HL-60 (cell line): Measurements from ENCODE around the gene MAN2B1.
A peak's percentile ranks its signal among the peaks of the same experiment; 100 is the strongest.

Source experiments
- GABPA ChIP-seq: IDR thresholded peaks from 2 replicates; pipeline ENCODE4 v1.6.1; 2012; ENCODE audit warnings: low read depth
- POLR2AphosphoS5 ChIP-seq: IDR thresholded peaks from 2 replicates; pipeline ENCODE4 v1.6.1; 2012; ENCODE audit warnings: low read depth
- SPI1 ChIP-seq: IDR thresholded peaks from 2 replicates; pipeline ENCODE4 v1.6.1; 2012; ENCODE audit warnings: low read depth, mild to moderate bottlenecking, borderline replicate concordance
- TF ChIP-seq, protein P1 (sequence below): IDR thresholded peaks from one replicate; pipeline ENCODE4 v1.5.1; 2011; ENCODE audit warnings: low read length, control low read depth, inconsistent platforms; ENCODE audit not compliant: insufficient read depth
- TF ChIP-seq, protein P2 (sequence below): IDR thresholded peaks from 2 replicates; pipeline ENCODE4 v1.6.1; 2012; ENCODE audit warnings: low read depth; ENCODE audit not compliant: insufficient replicate concordance

DNA sequence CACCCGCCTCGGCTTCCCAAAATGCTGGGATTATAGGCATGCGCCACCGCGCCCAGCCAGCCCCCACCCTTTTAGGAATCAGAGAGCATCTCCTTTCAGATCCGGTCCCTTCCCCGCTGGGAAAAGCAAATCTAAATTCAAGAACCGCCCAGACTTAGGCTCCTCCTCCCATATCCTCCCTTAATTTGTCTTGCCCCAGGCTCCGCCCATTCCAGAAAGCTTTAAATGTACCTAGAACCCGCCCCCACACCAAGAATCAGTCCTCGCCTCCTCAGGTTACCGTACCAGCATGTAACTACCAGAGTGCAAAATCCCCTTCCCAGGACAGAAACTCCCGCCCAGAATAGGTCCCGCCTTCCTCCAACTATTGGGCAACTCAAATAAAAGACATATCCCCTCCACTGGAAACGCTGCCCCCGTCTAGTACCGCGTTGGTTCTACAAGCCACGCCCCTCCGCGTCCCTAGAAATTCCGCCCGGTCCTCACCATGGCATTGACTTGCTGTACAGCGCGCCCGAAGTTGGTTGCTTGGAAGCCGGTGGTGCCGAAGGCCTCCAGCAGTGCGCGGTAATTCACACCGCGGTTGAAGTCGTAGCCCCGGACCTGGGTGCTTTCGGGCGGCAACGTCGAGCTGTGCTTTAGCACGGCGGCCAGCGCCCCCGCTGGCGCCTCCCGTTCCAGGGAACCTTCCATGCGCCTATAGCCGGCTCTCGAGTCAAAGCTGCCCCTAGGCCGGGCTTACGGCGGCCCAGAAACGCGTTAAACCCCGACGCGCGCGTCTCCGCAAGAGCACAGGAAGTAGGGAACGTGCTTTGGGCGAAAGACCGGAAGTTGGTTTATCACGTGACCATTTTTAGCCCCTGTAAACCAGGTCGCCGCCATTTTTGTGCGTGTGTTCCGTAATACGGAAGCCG is 14.8 kb upstream of the MAN2B1 start, which contains the start of gene DHPS:
- TF ChIP-seq, protein P1, sequence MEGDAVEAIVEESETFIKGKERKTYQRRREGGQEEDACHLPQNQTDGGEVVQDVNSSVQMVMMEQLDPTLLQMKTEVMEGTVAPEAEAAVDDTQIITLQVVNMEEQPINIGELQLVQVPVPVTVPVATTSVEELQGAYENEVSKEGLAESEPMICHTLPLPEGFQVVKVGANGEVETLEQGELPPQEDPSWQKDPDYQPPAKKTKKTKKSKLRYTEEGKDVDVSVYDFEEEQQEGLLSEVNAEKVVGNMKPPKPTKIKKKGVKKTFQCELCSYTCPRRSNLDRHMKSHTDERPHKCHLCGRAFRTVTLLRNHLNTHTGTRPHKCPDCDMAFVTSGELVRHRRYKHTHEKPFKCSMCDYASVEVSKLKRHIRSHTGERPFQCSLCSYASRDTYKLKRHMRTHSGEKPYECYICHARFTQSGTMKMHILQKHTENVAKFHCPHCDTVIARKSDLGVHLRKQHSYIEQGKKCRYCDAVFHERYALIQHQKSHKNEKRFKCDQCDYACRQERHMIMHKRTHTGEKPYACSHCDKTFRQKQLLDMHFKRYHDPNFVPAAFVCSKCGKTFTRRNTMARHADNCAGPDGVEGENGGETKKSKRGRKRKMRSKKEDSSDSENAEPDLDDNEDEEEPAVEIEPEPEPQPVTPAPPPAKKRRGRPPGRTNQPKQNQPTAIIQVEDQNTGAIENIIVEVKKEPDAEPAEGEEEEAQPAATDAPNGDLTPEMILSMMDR = no peak
- TF ChIP-seq POLR2AphosphoS5 = peak; percentile 77
- TF ChIP-seq, protein P2, sequence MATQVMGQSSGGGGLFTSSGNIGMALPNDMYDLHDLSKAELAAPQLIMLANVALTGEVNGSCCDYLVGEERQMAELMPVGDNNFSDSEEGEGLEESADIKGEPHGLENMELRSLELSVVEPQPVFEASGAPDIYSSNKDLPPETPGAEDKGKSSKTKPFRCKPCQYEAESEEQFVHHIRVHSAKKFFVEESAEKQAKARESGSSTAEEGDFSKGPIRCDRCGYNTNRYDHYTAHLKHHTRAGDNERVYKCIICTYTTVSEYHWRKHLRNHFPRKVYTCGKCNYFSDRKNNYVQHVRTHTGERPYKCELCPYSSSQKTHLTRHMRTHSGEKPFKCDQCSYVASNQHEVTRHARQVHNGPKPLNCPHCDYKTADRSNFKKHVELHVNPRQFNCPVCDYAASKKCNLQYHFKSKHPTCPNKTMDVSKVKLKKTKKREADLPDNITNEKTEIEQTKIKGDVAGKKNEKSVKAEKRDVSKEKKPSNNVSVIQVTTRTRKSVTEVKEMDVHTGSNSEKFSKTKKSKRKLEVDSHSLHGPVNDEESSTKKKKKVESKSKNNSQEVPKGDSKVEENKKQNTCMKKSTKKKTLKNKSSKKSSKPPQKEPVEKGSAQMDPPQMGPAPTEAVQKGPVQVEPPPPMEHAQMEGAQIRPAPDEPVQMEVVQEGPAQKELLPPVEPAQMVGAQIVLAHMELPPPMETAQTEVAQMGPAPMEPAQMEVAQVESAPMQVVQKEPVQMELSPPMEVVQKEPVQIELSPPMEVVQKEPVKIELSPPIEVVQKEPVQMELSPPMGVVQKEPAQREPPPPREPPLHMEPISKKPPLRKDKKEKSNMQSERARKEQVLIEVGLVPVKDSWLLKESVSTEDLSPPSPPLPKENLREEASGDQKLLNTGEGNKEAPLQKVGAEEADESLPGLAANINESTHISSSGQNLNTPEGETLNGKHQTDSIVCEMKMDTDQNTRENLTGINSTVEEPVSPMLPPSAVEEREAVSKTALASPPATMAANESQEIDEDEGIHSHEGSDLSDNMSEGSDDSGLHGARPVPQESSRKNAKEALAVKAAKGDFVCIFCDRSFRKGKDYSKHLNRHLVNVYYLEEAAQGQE = peak; percentile 37
- peak; percentile 86 for TF ChIP-seq GABPA
- peak; percentile 35; the same call in 1 of the 2 replicates for TF ChIP-seq SPI1
